Inflammatory macrophage treated with lipopolysaccharide for 4 hours (primary cell): ENCODE data around the gene NEURL1.
"Not testable (repeated sequence)": the region's sequence is repeated elsewhere in the genome, so short reads cannot be mapped to it uniquely, and the experiment has no call there.

Experiments used
- DNase-seq: peaks from one replicate; pipeline ENCODE4 v3.0.0-alpha.2; 2020

The NEURL1 gene

GRCh38 chr10:103495321-103495720 lies 1.8 kb downstream of the NEURL1 start:
- no peak for DNase-seq

- no peak for DNase-seq
These were observed 3.8 kb downstream of the NEURL1 start for GRCh38 chr10:103497161-103497915.

GRCh38 chr10:103498936-103499638 lies 5.6 kb downstream of the NEURL1 start:
- DNase-seq, result no peak

- no peak for DNase-seq
These were observed 6.4 kb downstream of the NEURL1 start for GRCh38 chr10:103499881-103500280.

GRCh38 chr10:103500481-103500880 lies 7.0 kb downstream of the NEURL1 start:
- DNase-seq, result no peak

- no peak for DNase-seq
These were observed 7.7 kb downstream of the NEURL1 start for GRCh38 chr10:103501186-103501585.

GRCh38 chr10:103502849-103503660 lies 9.6 kb downstream of the NEURL1 start:
- DNase-seq, result no peak

- not testable (repeated sequence) for DNase-seq
These were observed 10.3 kb downstream of the NEURL1 start for GRCh38 chr10:103503777-103504176.

GRCh38 chr10:103504181-103504783 lies 10.8 kb downstream of the NEURL1 start:
- DNase-seq, result peak; percentile 17

- no peak for DNase-seq
These were observed 12.6 kb downstream of the NEURL1 start for GRCh38 chr10:103506061-103506460.

GRCh38 chr10:103507235-103508191 lies 14.0 kb downstream of the NEURL1 start:
- DNase-seq, result no peak

- DNase-seq, result no peak
These were observed 16.7 kb downstream of the NEURL1 start for GRCh38 chr10:103510046-103510685.

GRCh38 chr10:103510791-103511752 lies 17.6 kb downstream of the NEURL1 start:
- DNase-seq, result no peak

- no peak for DNase-seq
These were observed 18.7 kb downstream of the NEURL1 start for GRCh38 chr10:103512166-103512565.

- DNase-seq, result no peak
These were observed 19.3 kb downstream of the NEURL1 start for GRCh38 chr10:103512591-103513379.

- DNase-seq, result no peak
These were observed 20.0 kb downstream of the NEURL1 start for GRCh38 chr10:103513380-103514060.

GRCh38 chr10:103514244-103514643 lies 20.7 kb downstream of the NEURL1 start:
- no peak for DNase-seq

- no peak for DNase-seq
These were observed 24.0 kb downstream of the NEURL1 start for GRCh38 chr10:103517234-103518085.
